Measurements from ENCODE around the gene BRWD1. TPM values are rescaled to one million over a fixed set of nuclear protein-coding genes. Genes with fewer than 3 reads are reported as not detected.

BRWD1 gene
- polyA plus RNA-seq, 4 donors, result 47.1 to 53.2 (median 52.5) TPM

- DNase-seq (ENCODE audit: low read depth in 4 of 4, low spot score in 3 of 4), result no peak
These were observed 16.6 kb upstream of the BRWD1 start for GRCh38 chr21:39330001-39330400.

DNA sequence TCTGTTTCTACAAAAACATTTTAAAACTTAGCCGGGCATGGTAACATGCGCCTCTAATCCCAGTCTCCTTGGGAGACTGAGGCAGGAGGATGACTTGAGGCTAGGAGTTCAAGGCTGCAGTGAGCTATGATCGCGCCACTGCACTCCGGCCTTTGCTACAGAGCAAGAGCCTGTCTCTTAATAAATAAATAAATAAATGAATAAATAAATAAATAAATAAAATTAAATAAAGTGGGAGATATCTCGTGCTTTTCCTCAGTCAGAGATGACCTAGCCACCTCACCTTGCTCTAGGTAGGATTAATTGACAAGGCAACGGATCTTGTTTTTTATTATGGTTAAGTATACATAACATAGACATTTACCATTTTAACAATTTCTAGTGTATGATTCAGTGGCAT lies 14.3 kb upstream of the BRWD1 start:
- no peak for DNase-seq (ENCODE audit: low read depth in 4 of 4, low spot score in 3 of 4)

GRCh38 chr21:39326607-39327307 lies 13.3 kb upstream of the BRWD1 start:
- DNase-seq (ENCODE audit: low read depth in 4 of 4, low spot score in 3 of 4), result no peak

DNA sequence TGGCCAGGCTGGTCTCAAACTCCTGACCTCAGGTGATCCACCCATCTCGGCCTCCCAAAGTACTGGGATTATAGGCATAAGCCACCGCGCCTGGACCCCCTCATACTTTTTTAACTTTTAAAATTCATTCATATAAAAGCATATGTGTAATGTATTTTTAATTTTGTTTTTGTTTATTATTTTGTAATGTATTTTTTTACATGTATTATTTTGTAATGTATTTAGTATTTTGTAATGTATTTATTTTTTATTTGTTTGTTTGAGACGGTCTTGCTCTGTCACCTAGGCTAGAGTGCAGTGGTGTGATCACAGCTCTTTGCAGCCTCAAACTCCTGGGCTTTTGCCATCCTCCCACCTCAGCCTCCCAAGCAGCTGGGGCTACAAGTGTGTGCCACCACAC lies 12.0 kb upstream of the BRWD1 start:
- DNase-seq (ENCODE audit: low read depth in 4 of 4, low spot score in 3 of 4), result no peak

DNA sequence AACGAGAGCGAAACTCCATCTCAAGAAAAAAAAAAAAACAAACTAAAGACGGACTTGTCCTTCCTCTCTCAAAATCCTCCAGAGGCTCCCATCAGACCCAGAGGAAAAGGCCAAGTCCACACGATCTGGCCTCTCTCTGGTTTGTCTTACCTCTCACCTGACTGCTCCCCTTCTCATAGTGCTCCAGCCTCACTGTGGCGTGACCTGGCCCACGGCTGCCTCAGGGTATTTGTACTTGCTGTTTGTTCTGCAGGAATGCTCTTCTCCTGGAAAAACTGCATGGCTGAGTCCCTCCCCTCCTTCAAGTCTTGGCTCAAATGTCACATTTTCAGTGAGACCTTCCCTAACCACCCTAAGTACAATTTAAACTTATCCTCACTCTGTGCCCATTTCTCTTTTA lies 8.0 kb upstream of the BRWD1 start:
- no peak for DNase-seq (ENCODE audit: low read depth in 4 of 4, low spot score in 3 of 4)

DNA sequence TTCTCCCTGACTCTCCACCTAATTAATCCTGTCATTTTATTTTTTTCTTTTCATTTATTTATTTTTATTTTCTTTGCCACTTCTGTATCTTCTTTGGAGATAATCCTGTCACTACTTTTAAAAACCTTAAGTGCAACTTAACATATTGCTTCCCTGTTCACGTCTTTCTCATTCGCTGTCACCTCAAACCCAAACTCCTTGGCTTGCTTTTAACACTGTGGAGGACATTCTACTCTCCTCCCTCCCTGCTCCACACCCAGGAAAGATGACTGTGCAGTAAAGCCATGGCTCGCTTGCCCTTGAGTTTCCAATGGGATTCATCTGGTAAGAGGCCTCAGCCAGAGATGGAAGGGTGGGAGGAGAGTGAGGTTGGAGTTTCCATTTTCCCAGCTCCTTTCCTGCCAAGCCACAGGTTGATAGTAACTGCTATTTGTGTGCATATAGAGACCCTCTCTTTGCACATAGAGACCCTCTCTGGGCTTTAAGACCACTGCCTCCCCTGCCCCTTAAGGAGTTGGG lies 6.4 kb upstream of the BRWD1 start:
- DNase-seq (ENCODE audit: low read depth in 4 of 4, low spot score in 3 of 4), result no peak

DNA sequence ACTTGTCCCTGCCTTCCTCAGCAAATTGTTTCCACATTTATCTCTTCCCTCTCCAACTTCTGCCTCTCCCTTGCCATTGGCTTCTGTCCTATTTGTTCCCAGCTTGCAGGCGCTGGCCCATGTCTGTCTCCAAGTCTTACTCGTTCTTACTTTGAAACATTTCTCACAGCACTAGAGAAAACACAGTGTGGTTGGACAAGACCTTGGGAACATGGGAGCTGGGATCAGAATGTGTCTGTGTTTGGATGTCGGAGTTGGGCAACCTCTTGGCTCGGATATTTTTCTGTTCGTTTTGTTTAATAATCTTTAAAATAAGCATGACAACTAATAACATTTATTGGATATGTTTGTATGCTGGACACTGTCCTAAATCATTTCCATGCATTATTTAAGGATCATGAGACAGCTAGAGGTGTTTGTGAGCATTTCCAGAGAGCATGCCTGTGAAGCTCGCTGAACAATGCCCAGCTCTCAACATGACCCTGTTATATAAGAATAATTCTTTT lies 5.9 kb upstream of the BRWD1 start:
- DNase-seq (ENCODE audit: low read depth in 4 of 4, low spot score in 3 of 4), result no peak

DNA sequence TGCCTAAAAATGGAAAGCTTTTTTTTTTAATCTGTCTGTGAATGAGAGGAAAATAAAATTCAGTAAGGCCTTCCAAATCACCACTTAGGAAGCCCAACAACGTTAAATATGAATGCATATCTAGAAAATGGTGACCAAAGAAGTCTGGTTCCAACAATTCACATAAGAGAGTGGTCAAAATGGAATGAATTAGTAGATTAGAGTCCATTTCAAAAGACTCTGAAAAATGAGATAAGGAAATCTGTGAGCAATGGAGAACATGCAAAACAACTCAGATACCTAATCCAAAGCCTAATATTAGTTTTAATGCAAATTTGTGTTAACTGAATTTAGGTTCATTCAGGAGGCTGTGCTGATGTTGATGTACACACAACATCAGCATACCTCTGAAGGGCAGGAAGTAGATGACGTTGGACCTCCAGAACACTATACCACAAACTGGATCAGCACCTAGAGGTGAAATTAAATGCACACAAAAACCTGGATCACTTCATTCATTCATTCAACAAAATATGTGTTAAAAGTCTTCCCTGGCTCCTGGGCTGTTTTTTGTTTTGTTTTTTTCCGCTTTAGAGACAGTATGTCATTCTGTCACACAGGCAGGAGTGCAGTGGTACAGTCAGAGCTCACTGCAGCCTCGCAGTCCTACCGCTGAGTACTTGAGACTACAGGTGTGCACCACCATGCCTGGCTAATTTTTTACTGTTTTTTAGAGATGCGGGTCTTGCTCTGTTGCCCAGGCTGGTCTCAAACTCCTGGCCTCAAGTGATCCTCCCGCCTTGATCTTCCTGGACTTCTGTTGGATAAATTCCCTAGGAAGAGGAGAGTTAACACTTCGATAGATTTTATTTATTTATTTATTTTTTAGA lies 4.9 kb upstream of the BRWD1 start:
- DNase-seq (ENCODE audit: low read depth in 4 of 4, low spot score in 3 of 4), result no peak

DNA sequence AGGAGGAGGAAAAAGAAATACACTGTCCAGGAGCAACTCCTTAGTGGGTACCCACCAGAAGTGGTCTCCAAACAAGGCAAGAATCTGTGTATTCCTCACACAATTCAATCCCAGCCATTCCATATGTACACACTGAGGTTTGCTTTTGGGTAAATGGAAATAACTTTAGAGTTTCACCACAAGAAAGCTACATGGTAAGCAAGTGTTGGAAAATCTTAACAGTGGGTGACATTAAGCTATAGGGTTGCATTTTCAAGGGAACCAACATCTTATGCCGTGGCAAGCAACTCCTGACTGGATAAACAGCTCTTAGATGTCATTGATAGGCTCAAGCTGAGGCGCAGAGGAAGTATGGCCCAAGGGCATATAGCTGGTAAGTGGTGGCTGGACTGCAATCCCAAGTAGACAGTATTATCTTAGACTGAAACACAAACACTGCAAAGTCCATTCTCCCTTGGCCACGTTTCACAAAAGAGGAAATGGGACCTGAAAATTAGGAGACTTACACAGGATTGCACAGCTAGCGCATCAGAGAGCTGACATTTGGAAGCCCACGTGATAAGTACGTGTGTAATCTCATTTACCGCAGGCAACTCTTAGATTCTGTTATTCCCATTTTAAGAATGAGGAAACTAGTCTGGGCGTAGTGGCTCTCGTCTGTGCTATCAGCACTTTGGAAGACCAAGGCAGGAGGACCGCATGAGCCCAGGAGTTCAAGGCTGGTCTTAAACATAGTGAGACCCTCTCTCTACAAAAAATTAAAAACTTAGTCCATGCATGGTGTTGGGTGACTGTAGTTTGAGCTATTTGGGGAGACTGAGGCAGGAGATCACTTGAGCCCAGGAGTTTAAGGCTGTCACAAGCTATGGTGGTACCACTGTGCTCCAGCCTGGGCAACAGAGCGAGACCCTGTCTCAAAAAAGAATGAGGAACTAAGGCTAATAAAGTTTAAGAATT lies 4.0 kb upstream of the BRWD1 start:
- no peak for DNase-seq (ENCODE audit: low read depth in 4 of 4, low spot score in 3 of 4)

- no peak for DNase-seq (ENCODE audit: low read depth in 4 of 4, low spot score in 3 of 4)
These were observed 3.3 kb upstream of the BRWD1 start for GRCh38 chr21:39316729-39317128.

DNA sequence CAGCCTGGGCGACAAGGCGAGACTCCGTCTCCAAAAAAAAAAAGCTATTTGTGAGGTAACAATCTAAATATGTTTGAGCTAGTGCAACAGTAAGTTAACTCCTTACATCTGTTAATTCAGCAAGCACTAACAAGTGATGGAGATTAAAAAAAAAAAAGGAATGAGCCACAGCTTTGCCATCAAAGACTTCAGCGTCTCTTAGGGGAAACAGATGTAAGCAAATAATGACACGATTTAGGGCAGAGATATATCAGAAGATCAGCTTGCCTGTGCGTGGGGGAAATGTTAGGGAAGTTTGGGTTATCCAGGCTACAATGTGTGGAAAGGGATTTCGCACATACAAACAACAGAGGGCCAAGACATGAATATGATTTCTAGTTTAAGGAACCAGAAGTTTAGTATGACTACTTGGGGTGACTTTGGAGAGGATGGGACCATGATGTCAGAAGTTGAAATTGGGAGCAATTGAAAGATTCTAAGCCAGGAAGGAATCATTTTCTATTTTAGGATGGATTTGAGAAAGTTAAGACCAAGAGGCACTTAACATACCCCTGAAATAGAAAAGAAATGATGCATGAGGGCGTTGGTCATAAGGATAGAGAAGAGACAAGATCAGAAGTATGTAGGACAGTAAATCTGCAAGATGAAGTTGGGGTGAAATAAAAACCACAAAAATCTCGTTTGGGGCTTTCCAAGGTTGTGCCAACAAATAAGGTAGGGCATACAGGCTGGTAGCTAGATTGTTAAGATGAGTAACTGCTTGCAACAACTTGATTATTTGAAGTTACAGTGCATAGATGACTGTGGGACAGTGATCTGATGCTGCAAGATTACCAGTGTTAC lies 2.4 kb upstream of the BRWD1 start:
- DNase-seq (ENCODE audit: low read depth in 4 of 4, low spot score in 3 of 4), result no peak

DNA sequence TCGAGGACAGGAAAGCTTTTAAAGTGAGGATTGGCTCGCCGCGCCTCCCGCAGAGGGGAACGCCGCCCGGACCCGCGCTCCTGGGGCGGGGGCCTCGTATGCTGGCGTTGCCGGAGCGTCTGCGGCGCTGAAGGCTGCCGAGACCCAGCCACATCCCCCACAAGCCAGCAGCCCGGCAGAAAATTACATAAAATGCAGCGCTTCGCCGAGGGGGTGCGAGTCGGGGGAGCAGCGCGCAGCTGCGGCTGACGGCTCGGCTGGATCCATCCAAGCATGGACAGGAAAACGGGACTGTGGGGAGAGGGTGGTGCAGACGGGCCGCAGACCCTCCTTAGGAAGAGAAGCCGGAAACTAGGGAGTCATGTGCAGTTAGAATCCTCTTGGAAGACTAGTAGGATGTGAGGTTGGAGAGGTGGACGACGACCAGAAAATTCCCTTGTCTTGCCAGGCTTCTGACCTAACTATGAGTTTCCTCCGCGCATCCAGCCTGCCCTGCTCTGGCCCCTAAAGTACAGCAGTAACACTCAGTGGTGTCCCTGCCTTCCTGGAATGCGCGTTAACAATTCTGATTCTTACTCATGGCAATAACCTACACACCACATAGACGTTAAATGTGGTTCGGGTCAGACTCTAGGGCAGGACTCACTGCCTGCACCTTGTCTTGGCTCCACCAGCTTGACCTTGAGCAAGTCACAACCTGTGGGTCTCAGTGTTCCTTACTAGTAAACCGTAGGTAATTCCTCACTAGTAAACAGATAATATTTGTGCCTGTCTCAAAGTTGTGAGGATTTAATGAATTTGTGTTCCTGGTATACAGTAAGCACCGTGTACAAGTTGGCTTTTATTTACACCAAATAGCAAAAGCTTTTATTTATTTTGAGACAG lies 953 bp upstream of the BRWD1 start:
- peak; percentile 40 to 63 (median 50) for DNase-seq (ENCODE audit: low read depth in 4 of 4, low spot score in 3 of 4)

GRCh38 chr21:39313042-39313570 lies 326 bp downstream of the BRWD1 start:
- peak in 2 of 4 donors; percentile 2 to 8 for DNase-seq (ENCODE audit: low read depth in 4 of 4, low spot score in 3 of 4)

DNA sequence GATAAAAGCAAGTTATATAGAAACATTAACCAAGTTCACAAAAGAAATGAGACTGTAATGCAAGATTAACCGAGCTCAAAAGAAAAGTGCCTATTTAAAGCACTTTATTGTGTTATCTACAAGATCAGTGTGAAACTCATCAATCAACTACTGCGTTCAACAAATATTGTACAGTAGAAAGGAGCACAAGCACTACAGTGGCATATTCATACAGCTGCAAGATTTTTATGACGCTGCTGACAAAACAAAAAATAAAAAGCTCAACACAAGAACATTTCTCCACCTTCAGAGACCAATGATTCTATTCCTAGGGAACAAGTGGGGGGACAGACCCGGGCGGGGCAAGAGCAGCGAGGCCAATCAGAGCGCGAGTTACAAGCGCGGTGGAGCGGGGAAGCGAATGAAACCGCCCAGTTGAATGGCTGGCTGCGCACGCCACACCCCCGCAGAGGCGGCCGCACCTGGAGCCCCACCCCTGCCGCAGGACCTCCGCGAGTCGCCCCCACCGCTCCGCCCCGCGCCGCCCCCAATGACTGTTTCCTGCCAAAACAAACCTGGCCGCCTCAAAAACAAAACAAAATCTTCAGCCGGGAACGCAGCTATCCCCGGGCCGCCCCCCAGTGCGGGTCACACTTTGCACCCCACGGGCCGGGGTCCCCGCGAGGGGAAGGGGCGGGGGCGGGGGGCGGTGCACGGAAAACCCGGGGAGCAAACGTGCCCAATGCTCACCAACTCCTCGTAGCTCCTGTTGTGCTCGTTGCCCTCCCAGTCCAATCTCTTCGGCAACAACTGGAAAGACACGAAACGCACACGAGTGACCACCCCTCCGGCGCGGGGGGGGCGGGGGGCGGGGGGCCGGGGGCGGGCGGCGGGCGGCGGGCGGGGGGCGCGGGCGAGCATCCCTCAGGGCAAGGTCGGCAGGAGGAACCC lies 1.1 kb downstream of the BRWD1 start:
- DNase-seq (ENCODE audit: low read depth in 4 of 4, low spot score in 3 of 4), result peak; percentile 79 to 85 (median 82)

DNA sequence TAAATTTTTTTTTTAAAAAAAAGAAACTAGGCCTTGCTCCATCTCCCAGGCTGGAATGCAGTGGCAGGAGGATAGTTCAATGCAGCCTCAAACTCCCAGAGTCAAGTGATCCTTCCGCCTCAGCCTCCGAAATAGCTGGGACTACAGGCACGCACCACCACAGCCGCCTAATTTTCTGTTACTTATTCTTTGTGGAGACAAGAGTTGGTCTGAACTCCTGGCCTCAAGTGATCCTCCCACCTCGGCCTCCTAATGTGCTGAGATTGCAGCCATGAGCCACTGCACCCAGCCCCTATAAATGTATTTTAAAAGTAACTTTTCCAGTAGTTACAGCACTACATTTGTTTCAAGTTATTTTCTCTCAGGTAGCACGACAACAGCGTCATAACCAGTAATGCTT lies 2.3 kb downstream of the BRWD1 start:
- DNase-seq (ENCODE audit: low read depth in 4 of 4, low spot score in 3 of 4), result no peak

- DNase-seq (ENCODE audit: low read depth in 4 of 4, low spot score in 3 of 4), result no peak
These were observed 6.0 kb downstream of the BRWD1 start for GRCh38 chr21:39307466-39307865.

DNA sequence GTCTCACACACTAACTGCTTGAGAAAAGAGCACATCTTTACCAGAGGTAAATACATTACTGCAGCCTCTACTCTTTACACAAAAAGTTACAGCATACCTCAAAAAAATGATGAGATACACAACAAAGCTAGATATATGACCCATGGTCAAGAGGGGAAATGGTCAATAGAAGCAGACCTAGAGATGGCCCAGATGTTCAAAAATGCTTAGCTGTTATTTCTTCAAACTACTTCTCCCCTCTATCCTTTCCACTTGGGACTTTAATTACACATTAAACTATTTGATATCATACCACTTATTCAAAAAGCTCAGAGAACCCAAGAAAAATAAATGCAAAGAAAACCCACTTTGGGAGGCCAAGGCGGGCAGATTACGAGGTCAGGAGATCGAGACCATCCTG lies 12.8 kb downstream of the BRWD1 start:
- no peak for DNase-seq (ENCODE audit: low read depth in 4 of 4, low spot score in 3 of 4)
